ENCODE measurements around the gene GANAB.
"Not testable (repeated sequence)": the region's sequence is repeated elsewhere in the genome, so short reads cannot be mapped to it uniquely, and the experiment has no call there.

DNA sequence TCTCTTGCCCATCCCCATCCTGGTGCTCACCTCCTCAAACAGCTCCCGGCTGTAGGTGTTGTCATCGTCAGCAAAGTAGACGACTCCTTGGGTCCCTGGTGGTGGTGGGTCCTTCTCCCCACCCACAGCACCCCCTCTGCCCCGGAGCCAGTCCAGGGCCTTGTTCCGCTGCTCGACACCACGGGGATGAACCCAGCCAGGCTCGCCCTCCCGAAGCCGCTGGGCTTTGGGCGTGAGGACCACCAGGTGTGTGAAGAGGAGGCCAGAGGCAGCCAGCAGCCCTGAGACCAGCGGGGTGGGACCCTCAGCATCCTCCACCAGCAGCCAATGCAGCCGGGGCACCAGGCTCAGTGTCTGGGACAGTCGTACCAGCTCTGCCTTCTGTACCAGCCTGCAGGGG is 29.5 kb downstream of the GANAB start:
- TF ChIP-seq, protein P1, sequence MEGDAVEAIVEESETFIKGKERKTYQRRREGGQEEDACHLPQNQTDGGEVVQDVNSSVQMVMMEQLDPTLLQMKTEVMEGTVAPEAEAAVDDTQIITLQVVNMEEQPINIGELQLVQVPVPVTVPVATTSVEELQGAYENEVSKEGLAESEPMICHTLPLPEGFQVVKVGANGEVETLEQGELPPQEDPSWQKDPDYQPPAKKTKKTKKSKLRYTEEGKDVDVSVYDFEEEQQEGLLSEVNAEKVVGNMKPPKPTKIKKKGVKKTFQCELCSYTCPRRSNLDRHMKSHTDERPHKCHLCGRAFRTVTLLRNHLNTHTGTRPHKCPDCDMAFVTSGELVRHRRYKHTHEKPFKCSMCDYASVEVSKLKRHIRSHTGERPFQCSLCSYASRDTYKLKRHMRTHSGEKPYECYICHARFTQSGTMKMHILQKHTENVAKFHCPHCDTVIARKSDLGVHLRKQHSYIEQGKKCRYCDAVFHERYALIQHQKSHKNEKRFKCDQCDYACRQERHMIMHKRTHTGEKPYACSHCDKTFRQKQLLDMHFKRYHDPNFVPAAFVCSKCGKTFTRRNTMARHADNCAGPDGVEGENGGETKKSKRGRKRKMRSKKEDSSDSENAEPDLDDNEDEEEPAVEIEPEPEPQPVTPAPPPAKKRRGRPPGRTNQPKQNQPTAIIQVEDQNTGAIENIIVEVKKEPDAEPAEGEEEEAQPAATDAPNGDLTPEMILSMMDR (IDR thresholded peaks at IDR 0.05 in 4 of 5, conservative IDR thresholded peaks at IDR 0.05 in 1 of 5): not testable (repeated sequence)
- not testable (repeated sequence) for TF ChIP-seq POLR2A (IDR thresholded peaks at IDR 0.05)
